HepG2 (cell line): ENCODE data around the gene ACTR1A. TPM values are rescaled to one million over a fixed set of nuclear protein-coding genes. Genes with fewer than 3 reads are reported as not detected.

Experiments
- AKNA ChIP-seq: sonication (generic); formaldehyde crosslinking; IDR thresholded peaks from 2 replicates; pipeline ENCODE4 v1.4.0; 2020; ENCODE audit warnings: missing genetic modification reagents, borderline replicate concordance
- ASH2L ChIP-seq: fragments of 300-600, 200-600 bp; sonication (generic); IDR thresholded peaks from 2 replicates; pipeline ENCODE4 v1.7.0; 2017; ENCODE audit warnings: low read depth, mild to moderate bottlenecking, moderate library complexity, mixed read lengths, low read length; ENCODE audit not compliant: insufficient read length
- ATF7-NPFF ChIP-seq: sonication (generic); formaldehyde crosslinking; IDR thresholded peaks from 2 replicates; pipeline ENCODE4 v1.8.1; 2023; ENCODE audit warnings: mild to moderate bottlenecking, low read depth, missing genetic modification reagents, moderate library complexity
- E2F5 ChIP-seq: sonication (generic); formaldehyde crosslinking; conservative IDR thresholded peaks from 2 replicates; pipeline ENCODE4 v1.4.0; 2020; ENCODE audit warnings: missing genetic modification reagents
- GATAD1 ChIP-seq: IDR thresholded peaks from 2 replicates; pipeline ENCODE4 v1.6.1; 2016; ENCODE audit warnings: missing genetic modification reagents, missing compliant biosample characterization
- ISX ChIP-seq: sonication (generic); formaldehyde crosslinking; conservative IDR thresholded peaks from 2 replicates; pipeline ENCODE4 v1.5.0; 2020; ENCODE audit warnings: missing genetic modification reagents
- KDM1A ChIP-seq: IDR thresholded peaks from 2 replicates; pipeline ENCODE4 v1.6.1; 2016; ENCODE audit warnings: missing compliant biosample characterization
- KMT2B ChIP-seq: IDR thresholded peaks from 2 replicates; pipeline ENCODE4 v1.6.1; 2016; ENCODE audit warnings: missing genetic modification reagents, missing compliant biosample characterization
- NR2C2 ChIP-seq: sonication (generic); formaldehyde crosslinking; IDR thresholded peaks from 2 replicates; pipeline ENCODE4 v1.4.0; 2020; ENCODE audit warnings: missing genetic modification reagents, mild to moderate bottlenecking, moderate library complexity, borderline replicate concordance
- PBX3 ChIP-seq: sonication (generic); formaldehyde crosslinking; IDR thresholded peaks from 2 replicates; pipeline ENCODE4 v1.8.1; 2023; ENCODE audit warnings: missing genetic modification reagents, inconsistent platforms, borderline replicate concordance
- SALL1 ChIP-seq: sonication (generic); formaldehyde crosslinking; IDR thresholded peaks from 2 replicates; pipeline ENCODE4 v1.8.0; 2022; ENCODE audit warnings: mild to moderate bottlenecking, missing genetic modification reagents
- SP140L ChIP-seq: sonication (generic); formaldehyde crosslinking; IDR thresholded peaks from 2 replicates; pipeline ENCODE4 v1.4.0; 2020; ENCODE audit warnings: missing genetic modification reagents, borderline replicate concordance
- SP2 ChIP-seq: sonication (generic); formaldehyde crosslinking; IDR thresholded peaks from 2 replicates; pipeline ENCODE4 v1.5.1; 2020; ENCODE audit warnings: mild to moderate bottlenecking, missing genetic modification reagents
- ZNF367 ChIP-seq: sonication (generic); formaldehyde crosslinking; IDR thresholded peaks from 2 replicates; pipeline ENCODE4 v1.4.0; 2020; ENCODE audit warnings: missing genetic modification reagents, borderline replicate concordance
- ZNF383 ChIP-seq: sonication (generic); formaldehyde crosslinking; IDR thresholded peaks from 2 replicates; pipeline ENCODE4 v1.4.0; 2020; ENCODE audit warnings: missing genetic modification reagents, mild to moderate bottlenecking, borderline replicate concordance
- ZNF468 ChIP-seq: sonication (generic); formaldehyde crosslinking; IDR thresholded peaks from 2 replicates; pipeline ENCODE4 v1.8.0; 2022; ENCODE audit warnings: mild to moderate bottlenecking, moderate library complexity, missing genetic modification reagents
- ZNF570 ChIP-seq: sonication (generic); formaldehyde crosslinking; IDR thresholded peaks from 2 replicates; pipeline ENCODE4 v1.4.0; 2020; ENCODE audit warnings: mild to moderate bottlenecking, missing genetic modification reagents, borderline replicate concordance
- ZNF616 ChIP-seq: sonication (generic); formaldehyde crosslinking; IDR thresholded peaks from 2 replicates; pipeline ENCODE4 v1.5.0; 2020; ENCODE audit warnings: low read depth, mild to moderate bottlenecking, missing genetic modification reagents
- polyA plus RNA-seq, 8 experiments: library from polyadenylated mRNA; depleted of rRNA in 3 of 8; stranded (reverse) in 7 of 8; unstranded in 1 of 8; fragments of >200 nt; fragmentation: Illumina TruSeq in 4 of 8; extraction: Trizol in 4 of 8; gene quantifications; 2 replicates each; pipeline versions ENCODE4 v1.2.1 to v1.2.3, GENCODE V29; 2011 to 2016; ENCODE audit warnings: low read depth in 4 of 8, missing spikeins in 1 of 8, mixed read lengths in 1 of 8; ENCODE audit not compliant: insufficient read depth in 1 of 8
- total RNA-seq, 5 experiments: library from RNA; depleted of rRNA; stranded (reverse); fragments of >200 nt; fragmentation: Illumina TruSeq; extraction: Trizol; gene quantifications; 2 replicates each; pipeline ENCODE4 v1.2.3, GENCODE V29; 2016; ENCODE audit warnings: low read depth in 1 of 5
- TF ChIP-seq, protein P1 (sequence below): sonication (generic); formaldehyde crosslinking; IDR thresholded peaks from 2 replicates; pipeline ENCODE4 v1.8.1; 2022; ENCODE audit warnings: low read depth, mild to moderate bottlenecking, missing genetic modification reagents

The ACTR1A gene
- total and polyA plus RNA-seq, 2 of the 13 experiments (the other 11 are each of a cell fraction or from before 2014, with no cell fraction given) = 59.6 to 62.8 TPM

DNA sequence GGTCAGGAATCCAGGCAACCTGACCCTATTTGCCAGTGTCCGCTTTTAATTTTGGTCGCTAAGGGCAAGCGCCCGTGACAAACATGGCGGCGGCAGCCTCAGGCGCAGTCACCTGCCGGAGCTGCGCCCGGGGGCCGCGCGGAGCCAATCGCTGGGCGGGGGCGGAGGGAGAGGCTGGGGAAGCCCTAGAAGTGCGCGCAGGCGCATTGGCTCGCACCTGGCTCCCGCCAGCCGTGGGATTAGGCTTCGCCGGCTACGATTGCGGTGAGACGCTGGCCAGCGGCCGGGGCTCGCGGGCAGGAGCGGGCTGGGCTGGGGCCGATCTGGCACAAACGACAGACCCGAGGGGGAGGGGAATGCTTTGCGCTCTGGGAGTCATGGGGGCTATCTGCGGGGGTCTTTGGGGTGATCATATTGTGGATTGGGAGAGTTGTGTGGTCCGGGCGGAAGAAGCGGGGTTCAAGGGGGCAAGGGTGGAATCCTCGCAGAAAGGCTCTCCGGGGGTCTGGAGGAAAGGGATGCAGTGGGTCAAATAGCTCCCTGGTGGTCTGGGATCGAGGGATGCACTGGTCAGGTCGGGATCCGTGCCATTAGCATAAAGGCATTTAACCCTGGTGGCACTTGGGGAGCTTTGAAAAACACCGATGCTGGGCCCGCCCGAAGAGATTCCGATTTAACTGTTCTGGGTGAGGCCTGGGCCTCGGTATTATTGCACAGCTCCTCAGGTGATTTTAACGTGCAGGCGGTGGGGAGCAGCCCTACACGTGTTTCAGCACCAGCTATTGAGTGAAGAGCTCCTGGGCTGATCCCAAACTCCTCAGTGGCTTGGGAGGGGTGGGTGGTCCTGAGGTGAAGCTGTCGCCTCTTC, 41.1 kb downstream of the ACTR1A start (continued):
- TF ChIP-seq AKNA (CRISPR knock-in tag) = no peak
- no peak for TF ChIP-seq SP140L (CRISPR knock-in tag)
- peak; percentile 32; the same call in 1 of the 2 replicates for TF ChIP-seq SP2
- no peak for TF ChIP-seq PBX3
- TF ChIP-seq ZNF367 (CRISPR knock-in tag) = no peak
- TF ChIP-seq, protein P1, sequence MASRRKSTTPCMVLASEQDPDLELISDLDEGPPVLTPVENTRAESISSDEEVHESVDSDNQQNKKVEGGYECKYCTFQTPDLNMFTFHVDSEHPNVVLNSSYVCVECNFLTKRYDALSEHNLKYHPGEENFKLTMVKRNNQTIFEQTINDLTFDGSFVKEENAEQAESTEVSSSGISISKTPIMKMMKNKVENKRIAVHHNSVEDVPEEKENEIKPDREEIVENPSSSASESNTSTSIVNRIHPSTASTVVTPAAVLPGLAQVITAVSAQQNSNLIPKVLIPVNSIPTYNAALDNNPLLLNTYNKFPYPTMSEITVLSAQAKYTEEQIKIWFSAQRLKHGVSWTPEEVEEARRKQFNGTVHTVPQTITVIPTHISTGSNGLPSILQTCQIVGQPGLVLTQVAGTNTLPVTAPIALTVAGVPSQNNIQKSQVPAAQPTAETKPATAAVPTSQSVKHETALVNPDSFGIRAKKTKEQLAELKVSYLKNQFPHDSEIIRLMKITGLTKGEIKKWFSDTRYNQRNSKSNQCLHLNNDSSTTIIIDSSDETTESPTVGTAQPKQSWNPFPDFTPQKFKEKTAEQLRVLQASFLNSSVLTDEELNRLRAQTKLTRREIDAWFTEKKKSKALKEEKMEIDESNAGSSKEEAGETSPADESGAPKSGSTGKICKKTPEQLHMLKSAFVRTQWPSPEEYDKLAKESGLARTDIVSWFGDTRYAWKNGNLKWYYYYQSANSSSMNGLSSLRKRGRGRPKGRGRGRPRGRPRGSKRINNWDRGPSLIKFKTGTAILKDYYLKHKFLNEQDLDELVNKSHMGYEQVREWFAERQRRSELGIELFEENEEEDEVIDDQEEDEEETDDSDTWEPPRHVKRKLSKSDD (CRISPR knock-in tag) = peak; percentile 91
- TF ChIP-seq KMT2B (CRISPR knock-in tag) = no peak; the same call in 1 of the 2 replicates
- no peak for TF ChIP-seq KDM1A (CRISPR knock-in tag)
- no peak for TF ChIP-seq ZNF616 (CRISPR knock-in tag)
- peak; percentile 92 for TF ChIP-seq NR2C2 (CRISPR knock-in tag)
- no peak for TF ChIP-seq ISX
- TF ChIP-seq SALL1 = peak; percentile 74; the same call in 1 of the 2 replicates
- TF ChIP-seq GATAD1 (CRISPR knock-in tag) = peak; percentile 68
- TF ChIP-seq ZNF383 (CRISPR knock-in tag) = 0 out of 2 replicates have a peak, but pooled peaks have one; percentile 58
- no peak for TF ChIP-seq ZNF570
- TF ChIP-seq ZNF468 (CRISPR knock-in tag) = no peak
- peak; percentile 36 for TF ChIP-seq ASH2L
- TF ChIP-seq E2F5 (CRISPR knock-in tag) = no peak
- peak; percentile 68; the same call in 1 of the 2 replicates for TF ChIP-seq ATF7-NPFF (CRISPR knock-in tag)
